ENCODE measurements around the gene CNOT3. TPM values are rescaled to one million over a fixed set of nuclear protein-coding genes. Genes with fewer than 3 reads are reported as not detected.
A peak's percentile ranks its signal among the peaks of the same experiment; 100 is the strongest.

Gene CNOT3
- total and polyA plus RNA-seq, 9 of the 15 experiments (the other 6 are each of a cell fraction or from before 2014, with no cell fraction given): 0.27 to 60.4 (median 9.9) TPM

GRCh38 chr19:54201172-54201701 lies 63.7 kb downstream of the CNOT3 start:
- Histone ChIP-seq H3K4me3 (peak overlapping the region; percentile 68), H3K9me3 (replicated peaks; ENCODE audit: control insufficient read depth, insufficient read depth, low read depth, low read length) (no peaks in the 10 kb centered on the region), H3K4me2 (ENCODE audit: insufficient read depth, low read length) (peak overlapping the region; percentile 89), H4K20me1 (replicated peaks; ENCODE audit: control insufficient read depth, insufficient read depth, low read length) (peaks cover 53% of the 10 kb centered on the region), H3K36me3 (ENCODE audit: control insufficient read depth, insufficient read depth, low read length) (peaks cover 58% of the 10 kb centered on the region), H3K27me3 (ENCODE audit: control insufficient read depth in 2 of 2, insufficient read depth in 2 of 2, low read length in 2 of 2) (no peaks in the 10 kb centered on the region), H3K9me1 (ENCODE audit: control insufficient read depth, insufficient read depth, low read length) (peaks cover 3% of the 10 kb centered on the region), H3K9ac (ENCODE audit: insufficient read depth in 1 of 2, low read depth in 2 of 2, low read length in 2 of 2) (peak overlapping the region; percentile 98 to 99), H3K79me2 (ENCODE audit: control insufficient read depth, insufficient read depth, low read length) (peaks cover 59% of the 10 kb centered on the region), H3K4me1 (replicated peaks in 1 of 2; ENCODE audit: control insufficient read depth in 2 of 2, insufficient read depth in 2 of 2, low read length in 2 of 2) (peaks cover 23 to 32% of the 10 kb centered on the region in 2 experiments), H2AFZ (ENCODE audit: low read depth, low read length) (peak overlapping the region; percentile 78), H3K27ac (ENCODE audit: extremely low read depth, low read depth, low read length) (peak overlapping the region; percentile 96)
- WGBS (ENCODE audit: insufficient coverage, low coverage, missing lambda C conversion rate): under 1% methylated on average over 24 of the region's 28 CpGs
- in situ Hi-C loops (cut with MboI) (no loop called here), intact Hi-C loops (cut with micrococcal nuclease) (loop anchor here (2.0 kb wide), 1 partner anchor 64 kb away; the partner anchor contains the start of gene CNOT3)
- ChIA-PET CTCF (ENCODE audit: low intra/inter-chr PET ratio) (no interaction called here), POLR2A (interaction anchor here (0.6 to 5.3 kb wide), 19 partner anchors 10 to 260 kb away, joined by 3 to 206 read pairs (median 6); partner anchors contain the start of genes CNOT3, LENG1, MBOAT7 and PRPF31)
- FAIRE-seq (no peak), ATAC-seq (no peak; the same call in 2 of the 3 replicates), DNase-seq (ENCODE audit: extremely low read depth in 1 of 4, low spot score in 3 of 4) (peak in 1 of 4 experiments; percentile 31)
- BruUV-seq (replicated peaks): TSS peak; percentile 68
- TF ChIP-seq HDAC1 (IDR thresholded peaks at IDR 0.05) (peak in 1 of 2 experiments; percentile 65; a peak in 2 of 4 replicates), MXD1 (CRISPR knock-in tag; IDR thresholded peaks at IDR 0.05; ENCODE audit: borderline replicate concordance, poor library complexity, severe bottlenecking) (peak; percentile 38), BRCA1 (IDR thresholded peaks at IDR 0.05) (no peak), BRCA1 (CRISPR knock-in tag; IDR thresholded peaks at IDR 0.05) (0 out of 2 replicates have a peak, but pooled peaks have one; percentile 74), THAP7 (CRISPR knock-in tag; IDR thresholded peaks at IDR 0.05) (0 out of 2 replicates have a peak, but pooled peaks have one; percentile 21), HLTF (IDR thresholded peaks at IDR 0.05) (0 out of 2 replicates have a peak, but pooled peaks have one; percentile 16), MNT (conservative IDR thresholded peaks at IDR 0.05) (peak in 1 of 2 experiments; percentile 78; a peak in 2 of 4 replicates), CHD1 (IDR thresholded peaks at IDR 0.05; ENCODE audit: low read length) (peak; percentile 99)

All from K562 (cell line).